ENCODE measurements around the gene VAPA. TPM values are rescaled to one million over a fixed set of nuclear protein-coding genes. Genes with fewer than 3 reads are reported as not detected.

The VAPA gene
- total and polyA plus RNA-seq, 2 donors (not counting 3 experiments of a cell fraction or from before 2014, with no cell fraction given) = 105 to 163 TPM

DNA sequence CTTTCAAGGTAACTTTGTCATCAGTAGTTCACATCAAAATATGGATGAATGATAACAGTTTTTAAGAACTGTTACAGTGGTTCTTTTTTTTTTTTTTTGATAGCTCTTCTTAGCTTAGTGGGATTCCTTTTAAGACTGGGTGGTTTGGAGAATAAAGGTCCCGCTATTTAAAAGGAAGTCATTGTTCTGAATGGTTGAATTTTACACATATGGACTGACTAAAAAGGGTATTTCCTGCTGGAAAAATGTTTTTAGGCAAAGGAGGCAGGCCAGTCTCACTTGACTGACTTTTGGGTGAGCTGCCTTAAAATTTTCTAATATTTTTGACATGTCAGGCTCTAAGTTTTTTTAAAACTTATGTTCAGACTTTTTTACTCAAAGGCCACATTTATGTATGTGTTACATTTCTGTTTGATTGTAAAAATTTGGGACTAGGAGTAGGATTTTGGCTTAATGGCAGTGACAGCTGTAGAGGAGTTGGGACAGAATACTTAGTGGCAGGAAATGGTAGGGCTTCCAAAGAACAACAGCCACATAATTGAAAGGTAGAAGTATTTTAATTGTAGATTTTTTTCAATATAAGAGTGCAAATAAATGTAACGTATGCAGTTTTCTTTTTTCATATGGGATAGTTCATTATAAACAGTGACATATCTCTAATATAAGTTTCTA, 13.7 kb downstream of the VAPA start:
- DNase-seq (ENCODE audit: low read depth, low spot score) (no peak), FAIRE-seq (no peak)
- intact Hi-C loops (cut with micrococcal nuclease) = no loop called here
- no peak overlapping the region for H3K4me2 ChIP-seq (ENCODE audit: insufficient read depth, low read length)
- BruUV-seq (replicated peaks) = no TSS peak
- no peaks in the 10 kb centered on the region for H3K36me3 ChIP-seq (ENCODE audit: control insufficient read depth in 2 of 2, extremely low read depth in 1 of 2, insufficient read depth in 2 of 2, low read length in 2 of 2)
- no peaks in the 10 kb centered on the region for H3K27me3 ChIP-seq (ENCODE audit: control insufficient read depth in 2 of 2, insufficient read depth in 2 of 2, low read length in 2 of 2)
- peaks cover 100% of the 10 kb centered on the region for H3K79me2 ChIP-seq (ENCODE audit: control insufficient read depth, insufficient read depth, low read length)
- dilution Hi-C loops (cut with MboI; ENCODE audit: extremely low pct_ligation_motif_present, low sequenced_read_pairs) = no loop called here
- POLR2A ChIA-PET = interaction anchor here (0.7 kb wide), 1 partner anchor 165 kb away, joined by 3 read pairs; no protein-coding TSS in a partner anchor
- H3K9ac ChIP-seq (replicated peaks; ENCODE audit: extremely low read depth, insufficient read depth, low read length) = no peak overlapping the region
- H3K27ac ChIP-seq (ENCODE audit: insufficient read depth, low read depth, low read length) = no peak overlapping the region
- no peak overlapping the region for H3K4me3 ChIP-seq (replicated peaks in 1 of 3; ENCODE audit: insufficient read depth in 1 of 3, low read depth in 1 of 3, low read length in 3 of 3)
- no peak for TF ChIP-seq JUN (IDR thresholded peaks at IDR 0.05; ENCODE audit: borderline replicate concordance, insufficient read depth, insufficient read length, low read depth)
- CTCF ChIA-PET = interaction anchor here (1.1 to 1.3 kb wide), 2 partner anchors 8 to 13 kb away, joined by 3 read pairs; no protein-coding TSS in a partner anchor
- H2AFZ ChIP-seq (ENCODE audit: low read depth, low read length) = no peak overlapping the region
- H4K20me1 ChIP-seq (replicated peaks; ENCODE audit: control insufficient read depth, extremely low read depth, insufficient read depth, low read length) = peaks cover 34% of the 10 kb centered on the region
- H3K4me1 ChIP-seq (ENCODE audit: control insufficient read depth, extremely low read depth, insufficient read depth, low read length) = peaks cover 20% of the 10 kb centered on the region
- no peaks in the 10 kb centered on the region for H3K9me3 ChIP-seq (replicated peaks; ENCODE audit: control insufficient read depth, insufficient read depth, low read length)
- peaks cover 5% of the 10 kb centered on the region for H3K9me1 ChIP-seq (replicated peaks; ENCODE audit: control insufficient read depth, extremely low read depth, insufficient read depth, low read length)

- POLR2A ChIA-PET = no interaction called here
- intact Hi-C loops (cut with micrococcal nuclease) = no loop called here
- dilution Hi-C loops (cut with MboI; ENCODE audit: extremely low pct_ligation_motif_present, low sequenced_read_pairs) = no loop called here
- CTCF ChIA-PET = no interaction called here
- Histone ChIP-seq H3K4me1 (ENCODE audit: control insufficient read depth, extremely low read depth, insufficient read depth, low read length) (peaks cover 15% of the 10 kb centered on the region), H2AFZ (ENCODE audit: low read depth, low read length) (no peak overlapping the region), H3K27ac (ENCODE audit: insufficient read depth, low read depth, low read length) (no peak overlapping the region), H3K9me3 (replicated peaks; ENCODE audit: control insufficient read depth, insufficient read depth, low read length) (no peaks in the 10 kb centered on the region), H3K27me3 (ENCODE audit: control insufficient read depth in 2 of 2, insufficient read depth in 2 of 2, low read length in 2 of 2) (no peaks in the 10 kb centered on the region), H3K9ac (replicated peaks; ENCODE audit: extremely low read depth, insufficient read depth, low read length) (no peak overlapping the region), H3K4me2 (ENCODE audit: insufficient read depth, low read length) (no peak overlapping the region), H3K79me2 (ENCODE audit: control insufficient read depth, insufficient read depth, low read length) (peaks cover 100% of the 10 kb centered on the region), H3K9me1 (replicated peaks; ENCODE audit: control insufficient read depth, extremely low read depth, insufficient read depth, low read length) (peaks cover 5% of the 10 kb centered on the region), H4K20me1 (replicated peaks; ENCODE audit: control insufficient read depth, extremely low read depth, insufficient read depth, low read length) (peaks cover 29% of the 10 kb centered on the region), H3K36me3 (ENCODE audit: control insufficient read depth in 2 of 2, extremely low read depth in 1 of 2, insufficient read depth in 2 of 2, low read length in 2 of 2) (peaks cover 3 to 4% of the 10 kb centered on the region in 2 experiments), H3K4me3 (replicated peaks in 1 of 3; ENCODE audit: insufficient read depth in 1 of 3, low read depth in 1 of 3, low read length in 3 of 3) (no peak overlapping the region)
- BruUV-seq (replicated peaks) = no TSS peak
- DNase-seq (ENCODE audit: low read depth, low spot score) = no peak
- TF ChIP-seq, protein P1, sequence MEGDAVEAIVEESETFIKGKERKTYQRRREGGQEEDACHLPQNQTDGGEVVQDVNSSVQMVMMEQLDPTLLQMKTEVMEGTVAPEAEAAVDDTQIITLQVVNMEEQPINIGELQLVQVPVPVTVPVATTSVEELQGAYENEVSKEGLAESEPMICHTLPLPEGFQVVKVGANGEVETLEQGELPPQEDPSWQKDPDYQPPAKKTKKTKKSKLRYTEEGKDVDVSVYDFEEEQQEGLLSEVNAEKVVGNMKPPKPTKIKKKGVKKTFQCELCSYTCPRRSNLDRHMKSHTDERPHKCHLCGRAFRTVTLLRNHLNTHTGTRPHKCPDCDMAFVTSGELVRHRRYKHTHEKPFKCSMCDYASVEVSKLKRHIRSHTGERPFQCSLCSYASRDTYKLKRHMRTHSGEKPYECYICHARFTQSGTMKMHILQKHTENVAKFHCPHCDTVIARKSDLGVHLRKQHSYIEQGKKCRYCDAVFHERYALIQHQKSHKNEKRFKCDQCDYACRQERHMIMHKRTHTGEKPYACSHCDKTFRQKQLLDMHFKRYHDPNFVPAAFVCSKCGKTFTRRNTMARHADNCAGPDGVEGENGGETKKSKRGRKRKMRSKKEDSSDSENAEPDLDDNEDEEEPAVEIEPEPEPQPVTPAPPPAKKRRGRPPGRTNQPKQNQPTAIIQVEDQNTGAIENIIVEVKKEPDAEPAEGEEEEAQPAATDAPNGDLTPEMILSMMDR (IDR thresholded peaks at IDR 0.05; ENCODE audit: extremely low read depth in 1 of 2, insufficient read depth in 1 of 2, low read depth in 1 of 2, low read length in 2 of 2) = no peak
- TF ChIP-seq POLR2AphosphoS5 (IDR thresholded peaks at IDR 0.05; ENCODE audit: insufficient read depth, low read depth, low read length) (no peak), FOS (IDR thresholded peaks at IDR 0.05; ENCODE audit: borderline replicate concordance, insufficient read depth, low read length) (no peak), MYC (IDR thresholded peaks at IDR 0.05; ENCODE audit: low read depth, low read length) (no peak), GATA2 (IDR thresholded peaks at IDR 0.05; ENCODE audit: insufficient read depth, insufficient read length, low read depth, low read length) (no peak), EZH2 (IDR thresholded peaks at IDR 0.05; ENCODE audit: borderline replicate concordance, low read depth, low read length, severe bottlenecking) (no peak), MAX (IDR thresholded peaks at IDR 0.05; ENCODE audit: insufficient read depth, insufficient read length) (no peak), POLR2A (IDR thresholded peaks at IDR 0.05; ENCODE audit: low read depth, low read length) (no peak), JUN (IDR thresholded peaks at IDR 0.05; ENCODE audit: borderline replicate concordance, insufficient read depth, insufficient read length, low read depth) (no peak)
- FAIRE-seq = no peak
These were observed 14.9 kb downstream of the VAPA start for GRCh38 chr18:9928646-9929259.
